ENCODE data around the gene NANP. TPM values are rescaled to one million over a fixed set of nuclear protein-coding genes. Genes with fewer than 3 reads are reported as not detected.
"Not testable (repeated sequence)": the region's sequence is repeated elsewhere in the genome, so short reads cannot be mapped to it uniquely, and the experiment has no call there.

Gene NANP
- total RNA-seq, 1 experiment from 2014 or later, result 7.1 TPM

DNA sequence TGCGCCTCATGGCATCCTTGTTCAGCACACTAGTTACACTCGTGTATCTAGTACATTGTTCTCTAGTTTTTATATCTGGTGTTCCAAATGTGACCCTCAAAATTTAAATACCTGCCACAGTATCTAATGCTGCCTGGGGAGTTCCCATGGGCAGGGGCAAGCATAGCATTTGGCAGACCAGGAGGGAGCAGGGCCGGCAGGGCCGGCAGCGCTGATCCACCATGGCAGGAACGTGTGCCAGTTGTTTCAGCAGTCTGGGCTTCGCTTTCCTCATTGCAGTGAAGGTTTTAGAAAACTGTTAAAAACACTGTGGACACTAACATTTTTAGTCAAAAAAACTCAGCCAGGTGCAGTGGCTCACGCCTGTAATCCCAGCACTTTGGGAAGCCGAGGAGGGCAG is 19.2 kb downstream of the NANP start:
- no peak overlapping the region for H3K56ac ChIP-seq (ENCODE audit: insufficient read length, low read depth, low read length)
- H3K9me3 Mint-ChIP-seq, result no peaks in the 10 kb centered on the region; a peak in 1 of 5 replicates
- H2AFZ ChIP-seq (ENCODE audit: low read length), result no peak overlapping the region
- no peak overlapping the region for H3K23ac ChIP-seq (ENCODE audit: insufficient read length, low read depth, low read length)
- H3K27me3 Mint-ChIP-seq (ENCODE audit: low read depth), result peaks cover 1% of the 10 kb centered on the region; the same call in 1 of the 2 replicates
- no peak overlapping the region for H2AK5ac ChIP-seq (ENCODE audit: insufficient read length, low read length)
- no peak overlapping the region for H3K14ac ChIP-seq (ENCODE audit: insufficient read depth, low read length)
- H3K36me3 Mint-ChIP-seq (ENCODE audit: insufficient read depth in 1 of 3, low read depth in 3 of 3), result no peaks in the 10 kb centered on the region
- no peak overlapping the region for H3K4ac ChIP-seq (ENCODE audit: low read depth, low read length)
- no peak overlapping the region for H3T11ph ChIP-seq (ENCODE audit: low read length)
- no peak for DNase-seq
- no peak for TF ChIP-seq CTCF (conservative IDR thresholded peaks at IDR 0.05)
- no peak overlapping the region for H2BK15ac ChIP-seq (ENCODE audit: low read depth, low read length)
- no peak overlapping the region for H3K9ac ChIP-seq (ENCODE audit: extremely low read depth, insufficient read length, low read length)
- no peaks in the 10 kb centered on the region for H3K27me3 ChIP-seq (ENCODE audit: insufficient read depth, low read length)
- no peak overlapping the region for H4K8ac ChIP-seq (replicated peaks; ENCODE audit: insufficient read length, low read depth, low read length)
- no peak overlapping the region for H2BK12ac ChIP-seq (ENCODE audit: insufficient read length, low read depth, low read length)
- no peak overlapping the region for H2BK5ac ChIP-seq (ENCODE audit: insufficient read length, low read length)
- H3K4me1 ChIP-seq (ENCODE audit: insufficient read depth, low read length), result peaks cover 2% of the 10 kb centered on the region; the same call in 1 of the 2 replicates
- no peaks in the 10 kb centered on the region for H4K20me1 ChIP-seq (ENCODE audit: control insufficient read depth, insufficient read depth, insufficient read length)
- H3K23me2 ChIP-seq (ENCODE audit: insufficient read length, low read depth, low read length, poor library complexity, severe bottlenecking), result no peaks in the 10 kb centered on the region
- no peak overlapping the region for H3K27ac ChIP-seq (ENCODE audit: insufficient read length, low read depth, low read length)
- peaks cover 5 to 6% of the 10 kb centered on the region in 2 experiments; a peak in 3 of 4 replicates for H3K4me1 Mint-ChIP-seq
- no peaks in the 10 kb centered on the region for H3K79me1 ChIP-seq (ENCODE audit: insufficient read depth, low read depth, low read length, poor library complexity, severe bottlenecking)
- no peak overlapping the region for H3K4me3 Mint-ChIP-seq
- H2BK20ac ChIP-seq (ENCODE audit: low read depth, low read length, poor library complexity, severe bottlenecking), result no peak overlapping the region
- no peaks in the 10 kb centered on the region for H3K79me2 ChIP-seq (ENCODE audit: insufficient read depth, low read length)
- no peak overlapping the region for H3K27ac Mint-ChIP-seq
- no peak overlapping the region for H2BK120ac ChIP-seq (ENCODE audit: low read depth, low read length, poor library complexity, severe bottlenecking)
- H4K91ac ChIP-seq (ENCODE audit: insufficient read length, low read depth, low read length), result no peak overlapping the region
- H3K4me2 ChIP-seq (ENCODE audit: insufficient read depth, insufficient read length, low read length), result no peak overlapping the region
- no peak overlapping the region for H3K18ac ChIP-seq (ENCODE audit: insufficient read length, low read depth, low read length)
- no peaks in the 10 kb centered on the region for H3K9me3 ChIP-seq (ENCODE audit: control insufficient read depth, low read depth, low read length)
- no peak overlapping the region for H4K5ac ChIP-seq (ENCODE audit: insufficient read length, low read depth, low read length)
- WGBS (ENCODE audit: extremely low coverage, insufficient read length, low lambda C conversion rate), result no CpG with 5 or more reads among the region's 9 CpGs

DNA sequence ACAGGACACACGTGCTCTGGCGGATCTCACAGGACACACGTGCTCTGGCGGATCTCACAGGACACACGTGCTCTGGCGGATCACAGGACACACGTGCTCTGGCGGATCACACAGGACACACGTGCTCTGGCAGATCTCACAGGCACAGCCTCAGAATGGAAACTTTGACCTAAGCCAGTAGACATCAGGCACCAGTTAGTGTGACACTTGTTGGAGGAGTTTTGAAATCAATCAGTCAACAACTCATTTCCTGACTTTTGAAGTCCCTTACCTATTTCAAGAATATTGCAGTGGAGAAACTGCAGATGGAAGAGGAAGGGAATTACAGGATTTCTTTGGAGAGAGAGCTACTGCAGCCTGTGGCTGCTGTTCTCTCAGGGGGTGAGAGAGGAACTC is 20.9 kb downstream of the NANP start:
- not testable (repeated sequence) for H3K23me2 ChIP-seq (ENCODE audit: insufficient read length, low read depth, low read length, poor library complexity, severe bottlenecking); H3K4me1 ChIP-seq (ENCODE audit: insufficient read depth, low read length); H2BK12ac ChIP-seq (ENCODE audit: insufficient read length, low read depth, low read length); H3K14ac ChIP-seq (ENCODE audit: insufficient read depth, low read length); H3K4ac ChIP-seq (ENCODE audit: low read depth, low read length); H3K9me3 ChIP-seq (ENCODE audit: control insufficient read depth, low read depth, low read length); H3K27me3 Mint-ChIP-seq (ENCODE audit: low read depth); H3K9me3 Mint-ChIP-seq; H3K56ac ChIP-seq (ENCODE audit: insufficient read length, low read depth, low read length); H3K4me1 Mint-ChIP-seq; H4K91ac ChIP-seq (ENCODE audit: insufficient read length, low read depth, low read length); H2BK120ac ChIP-seq (ENCODE audit: low read depth, low read length, poor library complexity, severe bottlenecking); H4K20me1 ChIP-seq (ENCODE audit: control insufficient read depth, insufficient read depth, insufficient read length); H3K9ac ChIP-seq (ENCODE audit: extremely low read depth, insufficient read length, low read length); H3K4me2 ChIP-seq (ENCODE audit: insufficient read depth, insufficient read length, low read length); H3K79me1 ChIP-seq (ENCODE audit: insufficient read depth, low read depth, low read length, poor library complexity, severe bottlenecking); H3K23ac ChIP-seq (ENCODE audit: insufficient read length, low read depth, low read length); H3T11ph ChIP-seq (ENCODE audit: low read length); H4K5ac ChIP-seq (ENCODE audit: insufficient read length, low read depth, low read length); H3K27me3 ChIP-seq (ENCODE audit: insufficient read depth, low read length); H2AK5ac ChIP-seq (ENCODE audit: insufficient read length, low read length); H3K27ac Mint-ChIP-seq; H2BK15ac ChIP-seq (ENCODE audit: low read depth, low read length); H3K18ac ChIP-seq (ENCODE audit: insufficient read length, low read depth, low read length); H3K4me3 Mint-ChIP-seq; DNase-seq; H3K79me2 ChIP-seq (ENCODE audit: insufficient read depth, low read length); H3K27ac ChIP-seq (ENCODE audit: insufficient read length, low read depth, low read length); H4K8ac ChIP-seq (replicated peaks; ENCODE audit: insufficient read length, low read depth, low read length); H2AFZ ChIP-seq (ENCODE audit: low read length); H2BK5ac ChIP-seq (ENCODE audit: insufficient read length, low read length); H2BK20ac ChIP-seq (ENCODE audit: low read depth, low read length, poor library complexity, severe bottlenecking); H3K36me3 Mint-ChIP-seq (ENCODE audit: insufficient read depth in 1 of 3, low read depth in 3 of 3)
- no CpG with 5 or more reads among the region's 9 CpGs for WGBS (ENCODE audit: extremely low coverage, insufficient read length, low lambda C conversion rate)
